H1 (cell line): ENCODE results near the gene AQP10. TPM values are rescaled to one million over a fixed set of nuclear protein-coding genes. Genes with fewer than 3 reads are reported as not detected.

Experiments used
- BCL11A ChIP-seq, 2 experiments: IDR thresholded peaks; one replicate each; pipeline ENCODE4 v1.6.1; 2011; ENCODE audit warnings: low read depth in 2 of 2, low read length in 2 of 2, mild to moderate bottlenecking in 2 of 2
- NANOG ChIP-seq: IDR thresholded peaks from 2 replicates; pipeline ENCODE4 v1.6.1; 2011; ENCODE audit warnings: low read length, low read depth, mild to moderate bottlenecking, inconsistent platforms; ENCODE audit not compliant: insufficient read depth, poor library complexity, severe bottlenecking
- polyA plus RNA-seq, 7 experiments: library from polyadenylated mRNA; depleted of rRNA in 3 of 7; stranded (reverse) in 5 of 7; unstranded in 2 of 7; fragments of >200 nt in 5 of 7; fragments of 200-250 nt in 2 of 7; gene quantifications; 1 replicate in 5 of 7; 2 replicates in 1 of 7; 4 replicates in 1 of 7; pipeline versions ENCODE4 v1.2.1 to v1.2.3, GENCODE V29; 2011 to 2013; ENCODE audit warnings: missing spikeins in 2 of 7, mixed read lengths in 2 of 7
- total RNA-seq: library from RNA; stranded (reverse); fragmentation: NEBNext Ultra II Directional; extraction: Animal tissue kit (Norgen Biotek cat#: 25700); gene quantifications from 2 replicates; pipeline ENCODE4 v1.2.1, GENCODE V29; 2021

AQP10 gene
- total and polyA plus RNA-seq, 2 of the 8 experiments (the other 6 are each of a cell fraction or from before 2014, with no cell fraction given): not detected

DNA sequence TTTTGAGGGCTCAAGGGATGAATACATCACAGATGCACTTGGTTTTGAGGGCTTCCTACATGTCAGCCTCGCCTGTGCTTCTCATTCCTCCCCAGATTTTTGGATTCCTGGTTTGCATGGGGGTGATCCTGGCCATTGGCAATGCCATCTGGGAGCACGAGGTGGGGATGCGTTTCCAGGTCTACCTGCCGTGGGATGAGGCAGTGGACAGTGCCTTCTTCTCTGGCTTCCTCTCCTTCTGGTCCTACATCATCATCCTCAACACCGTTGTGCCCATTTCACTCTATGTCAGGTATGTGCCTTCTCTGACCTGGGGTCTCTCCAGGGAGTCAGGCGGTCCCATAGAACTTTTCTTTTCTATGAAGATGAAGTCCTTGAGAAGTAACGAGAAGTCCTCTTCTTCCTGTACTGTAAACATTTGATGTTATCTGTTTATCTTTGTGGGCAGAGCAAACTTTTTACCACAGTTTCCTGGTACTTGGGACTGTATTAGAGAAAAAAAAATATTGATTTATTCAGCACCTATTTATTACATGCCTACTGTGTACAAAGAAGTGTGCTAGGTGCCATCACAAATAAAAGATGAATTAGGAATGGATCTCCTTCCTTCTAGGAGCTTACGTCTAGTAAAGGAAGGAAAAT, 16.5 kb downstream of the AQP10 start (continued):
- TF ChIP-seq BCL11A (IDR thresholded peaks at IDR 0.05; ENCODE audit: low read depth in 2 of 2, low read length in 2 of 2) (no peak), NANOG (no peak)
